ENCODE results near the gene IFT81. TPM values are rescaled to one million over a fixed set of nuclear protein-coding genes. Genes with fewer than 3 reads are reported as not detected.

Gene IFT81
- total and polyA plus RNA-seq, 2 of the 13 experiments (the other 11 are each of a cell fraction or from before 2014, with no cell fraction given): 4.2 to 13.0 TPM

GRCh38 chr12:110249105-110249504 lies 124.9 kb downstream of the IFT81 start:
- Histone ChIP-seq H4K20me1 (ENCODE audit: insufficient read depth, low read length) (no peaks in the 10 kb centered on the region), H3K27ac (ENCODE audit: extremely low read length, insufficient read depth, low read length) (peak overlapping the region; percentile 96), H3K79me2 (ENCODE audit: insufficient read depth, low read length) (no peaks in the 10 kb centered on the region), H3K4me2 (ENCODE audit: low read depth, low read length) (peak overlapping the region; percentile 92), H3K36me3 (replicated peaks in 1 of 2; ENCODE audit: control insufficient read depth in 1 of 2, insufficient read depth in 2 of 2, low read length in 2 of 2) (no peaks in the 10 kb centered on the region), H3K4me1 (ENCODE audit: insufficient read depth, low read length) (peaks cover 82% of the 10 kb centered on the region), H2AFZ (ENCODE audit: low read length) (no peak overlapping the region), H3K4me3 (replicated peaks in 1 of 3; ENCODE audit: insufficient read depth in 1 of 3, low read depth in 2 of 3, low read length in 3 of 3) (peak overlapping the region in 1 of 3 experiments; percentile 61; a peak in 2 of 6 replicates), H3K9me3 (ENCODE audit: low read length) (no peaks in the 10 kb centered on the region), H3K27me3 (ENCODE audit: control insufficient read depth in 1 of 2, insufficient read depth in 2 of 2, low read length in 2 of 2) (no peaks in the 10 kb centered on the region), H3K9ac (ENCODE audit: insufficient read depth, low read depth, low read length) (peak overlapping the region; percentile 57; the same call in 1 of the 2 replicates)
- intact Hi-C loops (cut with micrococcal nuclease; ENCODE audit: unreplicated experiment) (no loop called here), in situ Hi-C loops (cut with HindIII; ENCODE audit: extremely low pct_ligation_motif_present, low pct_unique_long_range_greater_than_20kb) (no loop called here)
- no peak for ATAC-seq
- POLR2A ChIA-PET: interaction anchor here (0.6 to 5.4 kb wide), 11 partner anchors 8 to 137 kb away, joined by 3 to 77 read pairs (median 6); partner anchors contain the start of gene ATP2A2
- FAIRE-seq: peak; percentile 44
- no TSS peak for BruUV-seq (replicated peaks)
- WGBS (ENCODE audit: low lambda C conversion rate): 23% methylated on average over 4 of the region's 4 CpGs
- no peak for DNase-seq (ENCODE audit: low spot score)
- TF ChIP-seq SAP130 (CRISPR knock-in tag; IDR thresholded peaks at IDR 0.05; ENCODE audit: low read depth) (no peak; the same call in 1 of the 2 replicates), ZNF362 (CRISPR knock-in tag; IDR thresholded peaks at IDR 0.05; ENCODE audit: borderline replicate concordance) (no peak), LCORL (IDR thresholded peaks at IDR 0.05) (no peak), LCORL (CRISPR knock-in tag; IDR thresholded peaks at IDR 0.05) (no peak), ZNF253 (CRISPR knock-in tag; IDR thresholded peaks at IDR 0.05; ENCODE audit: borderline replicate concordance) (no peak), ARID4A (CRISPR knock-in tag; IDR thresholded peaks at IDR 0.05; ENCODE audit: borderline replicate concordance) (0 out of 2 replicates have a peak, but pooled peaks have one; percentile 11), ZNF460 (CRISPR knock-in tag; IDR thresholded peaks at IDR 0.05; ENCODE audit: borderline replicate concordance) (no peak), U2AF2 (IDR thresholded peaks at IDR 0.05; ENCODE audit: low read depth, low read length) (no peak)
- CTCF ChIA-PET (ENCODE audit: low intra/inter-chr PET ratio, low total read pairs): no interaction called here

Measured in HepG2 (cell line).